GM19035 (cell line): Measurements from ENCODE around the gene AATF.

Experiments used
- ATAC-seq: cut with Tn5 transposase; IDR thresholded peaks from one replicate; pipeline ENCODE4 v1.9.1; 2021; ENCODE audit not compliant: unreplicated experiment

Gene AATF

GRCh38 chr17:37041932-37042331 lies 93.2 kb downstream of the AATF start:
- no peak for ATAC-seq

GRCh38 chr17:37043201-37043600 lies 94.4 kb downstream of the AATF start:
- ATAC-seq = no peak

- ATAC-seq = no peak
Measured at GRCh38 chr17:37045351-37045922, 96.7 kb downstream of the AATF start.

GRCh38 chr17:37047631-37048104 lies 98.9 kb downstream of the AATF start:
- ATAC-seq = no peak

- ATAC-seq = no peak
Measured at GRCh38 chr17:37048811-37049210, 100.1 kb downstream of the AATF start.

- no peak for ATAC-seq
Measured at GRCh38 chr17:37050920-37051319, 102.2 kb downstream of the AATF start.

GRCh38 chr17:37051381-37051780 lies 102.6 kb downstream of the AATF start:
- ATAC-seq = no peak

GRCh38 chr17:37051833-37052232 lies 103.1 kb downstream of the AATF start:
- no peak for ATAC-seq

- no peak for ATAC-seq
Measured at GRCh38 chr17:37052450-37052849, 103.7 kb downstream of the AATF start.

- ATAC-seq = no peak
Measured at GRCh38 chr17:37054894-37055293, 106.1 kb downstream of the AATF start.

- ATAC-seq = no peak
Measured at GRCh38 chr17:37056622-37057021, 107.9 kb downstream of the AATF start.

- ATAC-seq = no peak
Measured at GRCh38 chr17:37059493-37059892, 110.7 kb downstream of the AATF start.

- no peak for ATAC-seq
Measured at GRCh38 chr17:37060094-37060493, 111.3 kb downstream of the AATF start.

- ATAC-seq = no peak
Measured at GRCh38 chr17:37060928-37061327, 112.2 kb downstream of the AATF start.

- ATAC-seq = no peak
Measured at GRCh38 chr17:37062021-37062420, 113.3 kb downstream of the AATF start.

GRCh38 chr17:37064206-37064605 lies 115.5 kb downstream of the AATF start:
- no peak for ATAC-seq

GRCh38 chr17:37064956-37065355 lies 116.2 kb downstream of the AATF start:
- ATAC-seq = no peak

GRCh38 chr17:37065486-37066321 lies 117.0 kb downstream of the AATF start:
- no peak for ATAC-seq

GRCh38 chr17:37066322-37067255 lies 117.8 kb downstream of the AATF start:
- no peak for ATAC-seq

- no peak for ATAC-seq
Measured at GRCh38 chr17:37067555-37068111, 118.9 kb downstream of the AATF start.

GRCh38 chr17:37068266-37068665 lies 119.5 kb downstream of the AATF start:
- ATAC-seq = no peak
